ENCODE results near the gene NAT10.

NAT10 gene

DNA sequence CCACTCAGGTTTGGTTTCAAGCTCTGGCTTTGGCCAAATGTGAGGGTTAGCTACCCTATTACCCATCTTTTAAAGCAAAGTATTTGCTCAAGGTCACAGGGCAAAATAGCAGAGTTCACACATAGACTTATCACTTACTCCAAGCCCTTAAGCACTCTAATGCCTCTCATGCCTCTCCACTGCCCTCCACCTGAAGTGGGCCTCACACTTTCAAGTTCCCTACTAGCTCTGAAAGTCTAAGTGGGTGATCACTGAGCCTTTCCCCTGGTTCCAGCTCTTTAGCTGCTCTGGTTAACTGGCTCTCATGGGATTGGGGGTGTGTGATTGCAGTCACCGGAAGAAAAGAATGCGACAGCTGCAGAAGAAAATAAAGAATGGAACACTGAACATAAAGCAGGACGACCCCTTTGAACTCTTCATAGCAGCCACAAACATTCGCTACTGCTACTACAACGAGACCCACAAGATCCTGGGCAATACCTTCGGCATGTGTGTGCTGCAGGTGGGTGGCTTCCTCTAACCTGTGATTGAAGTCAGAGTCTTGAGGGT is 6.4 kb downstream of the NAT10 start:
- DNase-seq: no peak

DNA sequence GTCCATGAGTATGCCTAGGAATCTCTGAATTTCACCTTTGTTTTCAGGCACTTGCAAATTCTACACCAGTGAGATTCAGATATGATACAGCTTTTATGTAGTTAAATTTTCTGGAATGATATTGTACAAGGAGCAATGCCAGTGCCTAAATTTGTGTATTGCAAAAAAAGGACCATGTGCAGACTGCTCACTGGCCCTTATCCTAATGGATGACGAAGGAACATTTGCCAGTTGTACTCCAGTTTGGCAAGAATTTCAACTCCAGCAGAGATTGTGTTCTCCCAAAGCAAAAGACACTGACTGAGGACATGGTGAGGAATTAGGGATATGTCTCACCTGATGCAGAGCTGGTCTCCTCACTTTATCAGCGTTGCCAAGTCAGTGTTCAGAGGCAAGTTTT is 8.6 kb downstream of the NAT10 start:
- no peak for DNase-seq

DNA sequence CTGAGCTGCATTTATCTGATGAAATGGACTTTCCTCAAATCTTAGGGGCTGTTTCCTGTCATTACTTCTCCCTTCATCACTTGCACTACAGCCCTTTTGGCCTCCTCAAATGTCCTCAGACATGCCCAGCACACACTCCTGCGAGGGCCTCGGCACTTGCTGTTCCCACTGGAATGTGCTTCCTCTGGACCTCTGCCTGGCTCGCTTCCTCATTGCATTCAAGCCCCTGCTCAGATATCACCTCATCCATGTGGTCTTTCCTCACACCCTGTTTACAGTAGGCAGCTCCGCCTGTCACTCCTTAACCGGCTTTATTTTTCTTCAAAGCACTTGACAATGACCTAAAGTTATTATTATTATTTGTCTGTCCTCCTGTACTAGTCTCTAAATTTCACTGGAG is 9.0 kb downstream of the NAT10 start:
- DNase-seq: no peak

DNA sequence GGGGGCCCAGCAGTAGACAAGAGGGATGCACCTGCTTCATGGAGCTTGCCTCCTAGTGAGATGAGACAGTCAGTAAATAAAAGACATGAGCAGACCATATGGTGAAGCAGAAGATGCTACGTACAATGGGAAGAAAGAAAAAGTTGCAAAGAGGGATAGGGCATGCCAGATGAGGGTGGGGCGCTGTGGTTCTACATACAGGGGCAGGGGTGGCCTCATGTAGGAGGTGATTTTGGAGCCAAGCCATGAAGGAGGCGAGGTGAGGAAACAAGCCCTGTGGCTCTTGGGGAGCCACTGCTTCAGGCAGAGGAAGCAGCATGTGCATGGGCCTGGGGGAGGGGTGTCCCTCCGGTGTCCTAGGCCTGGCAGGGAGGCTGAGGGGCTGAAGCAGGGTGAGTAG is 15.2 kb downstream of the NAT10 start:
- DNase-seq: no peak

DNA sequence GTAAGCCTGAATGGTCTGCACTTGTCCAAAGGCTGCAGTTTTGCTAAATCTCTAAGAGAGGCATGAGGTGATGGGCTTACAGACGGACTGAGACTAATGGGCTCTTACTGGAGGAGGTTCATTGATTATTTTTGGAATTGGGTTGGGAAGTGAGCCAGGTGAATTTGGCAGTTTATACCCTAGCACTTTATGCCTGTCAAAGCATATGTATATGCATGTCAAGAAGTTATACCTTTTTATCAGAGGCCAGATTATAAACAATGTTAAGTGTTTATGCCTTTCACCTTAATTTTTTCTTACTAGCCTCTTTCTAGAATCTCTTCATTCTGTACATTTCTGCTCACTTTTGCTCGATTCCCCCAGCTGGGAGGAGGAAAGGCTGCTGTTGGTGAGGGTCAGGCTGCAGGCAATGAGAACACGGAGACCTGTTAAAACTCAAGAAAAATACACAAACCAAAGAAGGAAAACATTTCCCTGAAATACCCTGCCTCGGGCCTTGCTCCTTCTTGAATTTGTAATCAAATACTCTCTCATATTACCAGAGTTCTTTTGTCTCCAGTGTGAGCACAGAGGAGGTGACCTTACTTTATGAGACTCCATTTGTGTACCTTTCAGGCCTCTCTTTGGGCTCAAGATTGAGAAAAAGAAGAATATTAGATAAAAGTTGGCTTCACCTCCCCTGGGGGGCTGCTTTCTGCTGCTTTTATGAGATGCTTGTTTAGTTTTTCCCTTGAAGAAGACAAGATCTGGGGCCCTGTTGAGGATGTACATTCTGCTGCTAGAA is 19.6 kb downstream of the NAT10 start:
- DNase-seq: no peak

DNA sequence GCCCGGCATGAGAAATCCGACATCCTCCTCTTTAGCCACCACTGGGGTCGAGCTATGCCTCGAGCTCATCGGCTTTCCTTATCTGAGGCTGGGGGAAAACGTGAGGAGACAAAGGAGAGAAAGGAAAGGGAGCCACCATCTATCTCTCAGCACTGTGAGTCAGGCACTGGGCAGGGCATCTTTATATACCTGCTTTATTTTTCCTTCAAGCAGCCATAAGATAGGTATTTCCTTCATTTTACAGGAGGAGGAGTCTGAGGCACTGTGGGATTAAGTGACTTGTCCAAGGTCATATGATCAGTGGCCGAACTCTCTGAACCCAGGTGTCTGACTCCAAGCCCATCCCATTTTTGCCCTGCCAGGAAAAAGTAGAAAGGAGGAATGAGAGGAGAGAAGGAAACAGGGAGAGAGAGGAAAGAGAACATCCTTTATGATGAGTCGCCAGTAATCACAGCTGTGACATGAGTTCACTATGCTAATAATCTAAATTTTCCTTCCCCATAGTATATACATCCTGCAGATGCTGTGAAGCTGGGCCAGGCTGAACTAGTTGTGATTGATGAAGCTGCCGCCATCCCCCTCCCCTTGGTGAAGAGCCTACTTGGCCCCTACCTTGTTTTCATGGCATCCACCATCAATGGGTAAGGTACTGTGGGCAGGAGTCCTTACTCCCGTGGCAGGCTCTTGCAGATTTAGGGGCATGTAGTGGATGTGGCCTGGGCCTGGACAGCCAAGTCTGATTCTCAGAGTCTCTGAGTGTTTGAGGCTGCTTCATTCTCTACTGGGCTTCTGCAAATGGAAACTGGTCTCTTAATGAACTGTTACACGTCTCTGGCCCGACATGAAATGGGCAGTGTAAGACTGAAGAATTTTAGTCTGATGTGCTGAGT is 21.8 kb downstream of the NAT10 start:
- DNase-seq: no peak

DNA sequence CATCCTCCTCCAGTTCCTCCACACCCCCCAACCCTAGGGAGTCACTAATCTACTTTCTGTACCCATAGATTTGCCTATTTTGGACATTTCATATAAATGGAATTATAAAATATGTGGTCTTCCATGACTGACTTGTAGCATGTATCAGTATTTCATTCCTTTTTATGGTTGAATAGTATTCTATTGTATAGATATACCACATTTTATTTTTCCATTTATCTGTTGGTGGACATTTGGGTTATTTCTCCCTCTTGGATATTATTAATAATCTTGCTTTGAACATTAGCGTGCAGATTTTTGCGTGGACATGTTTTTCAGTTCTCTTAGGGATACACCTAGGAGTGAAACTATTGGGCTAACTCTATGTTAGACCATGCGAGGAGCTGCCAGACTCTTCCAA is 23.4 kb downstream of the NAT10 start:
- DNase-seq: no peak

DNA sequence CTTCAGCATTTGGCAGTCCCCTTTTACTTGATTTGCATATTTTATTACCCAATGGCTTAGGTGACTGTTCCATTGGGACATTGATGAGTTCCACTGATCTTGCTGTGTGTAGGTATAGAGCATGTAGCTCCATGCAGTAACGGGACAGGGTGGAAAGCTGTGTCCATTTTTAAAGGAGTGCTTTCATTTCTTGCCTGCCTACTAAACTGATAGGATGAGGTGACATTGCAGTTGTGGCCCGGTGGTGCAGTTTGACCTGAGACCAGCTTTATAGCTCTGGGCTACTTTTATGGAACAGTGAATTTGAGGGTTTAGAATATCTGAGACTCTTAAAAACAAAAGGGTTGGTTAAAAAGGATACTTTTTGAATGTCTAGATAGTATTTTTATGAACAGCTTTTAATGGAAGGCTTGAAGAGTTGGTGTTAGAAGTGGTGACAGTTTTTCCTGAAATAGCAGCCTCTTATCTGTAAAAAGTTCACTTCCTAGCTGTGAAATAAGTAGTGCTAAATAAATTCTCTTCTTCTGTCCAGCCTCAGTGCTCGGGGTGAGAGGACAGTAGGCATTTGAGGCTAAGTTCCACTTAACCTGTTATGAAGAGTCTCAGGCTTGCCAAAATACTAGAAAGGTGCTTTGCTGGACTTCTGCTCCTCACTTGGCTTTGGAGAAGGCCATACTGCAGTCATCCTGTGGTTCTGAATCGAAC is 27.0 kb downstream of the NAT10 start:
- no peak for DNase-seq

DNA sequence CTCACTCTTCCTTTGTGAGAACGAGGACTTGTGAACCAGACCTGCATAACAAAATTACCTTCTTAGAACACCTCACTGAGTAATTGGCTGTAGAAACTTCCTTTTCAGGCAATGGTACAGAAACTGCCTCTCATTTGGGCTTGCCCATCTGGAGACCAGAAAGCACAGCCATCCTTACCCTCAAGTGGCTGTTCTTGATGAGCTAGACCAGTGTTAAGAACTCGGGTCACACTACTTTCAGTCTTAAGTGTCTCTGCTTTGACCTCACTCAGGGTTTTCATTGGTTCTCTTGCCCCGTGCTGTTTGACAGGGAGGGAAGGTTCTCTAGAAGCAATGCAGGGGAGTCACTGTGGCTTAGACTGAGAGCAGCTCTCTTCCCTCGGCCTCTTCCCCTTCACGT is 29.3 kb downstream of the NAT10 start:
- DNase-seq: no peak

DNA sequence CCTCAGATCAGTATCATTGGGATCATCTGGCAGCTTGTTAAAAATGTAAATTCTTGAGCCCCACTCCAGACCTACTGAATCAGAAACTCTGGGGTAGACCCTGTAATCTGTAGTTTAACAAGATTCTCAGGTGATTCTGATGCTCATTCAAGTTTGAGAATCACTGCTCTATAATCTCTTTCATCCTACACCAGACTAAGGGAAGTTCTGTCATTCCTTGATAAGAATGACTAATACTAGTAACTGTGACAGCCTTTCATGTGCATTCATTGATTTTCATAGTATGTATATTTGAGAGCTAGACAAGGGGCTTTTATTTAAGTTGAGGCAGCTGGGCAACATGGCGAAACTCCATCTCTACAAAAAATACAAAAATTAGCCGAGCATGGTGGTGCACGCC is 30.0 kb downstream of the NAT10 start:
- DNase-seq: no peak

DNA sequence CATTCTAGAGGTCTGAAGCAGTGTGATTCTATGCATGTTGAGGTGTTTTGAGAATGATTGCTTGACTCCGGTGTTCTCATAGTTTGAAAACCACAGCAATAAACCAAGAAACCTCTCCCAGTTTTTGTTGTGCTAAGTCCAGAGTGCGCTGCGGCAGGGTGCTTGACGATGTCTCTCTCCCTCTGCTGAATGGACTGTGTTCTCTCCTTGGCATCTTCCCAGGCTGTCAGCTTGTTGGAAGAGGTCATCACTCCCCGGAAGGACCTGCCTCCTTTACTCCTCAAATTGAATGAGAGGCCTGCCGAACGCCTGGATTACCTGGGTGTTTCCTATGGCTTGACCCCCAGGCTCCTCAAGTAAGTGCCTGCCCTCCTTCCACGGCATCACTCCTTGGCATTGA is 31.0 kb downstream of the NAT10 start:
- DNase-seq: no peak

DNA sequence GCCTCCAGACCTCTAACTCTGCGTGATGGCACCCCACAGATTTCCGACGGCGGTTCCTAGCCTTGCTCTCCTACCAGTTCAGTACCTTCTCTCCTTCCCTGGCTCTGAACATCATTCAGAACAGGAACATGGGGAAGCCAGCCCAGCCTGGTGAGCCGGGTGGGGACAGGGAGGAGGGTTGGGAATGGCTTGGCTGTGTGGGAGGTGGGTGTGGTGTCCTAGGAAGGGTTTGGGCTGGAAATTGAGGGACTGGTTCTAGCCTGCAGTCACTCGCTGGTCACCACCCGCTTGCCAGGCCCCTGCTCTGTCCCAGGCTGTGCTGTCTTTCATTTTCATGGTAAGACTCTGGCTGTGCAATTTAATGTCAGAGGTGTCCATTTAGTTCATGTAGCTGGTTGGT is 33.9 kb downstream of the NAT10 start:
- DNase-seq: no peak

DNA sequence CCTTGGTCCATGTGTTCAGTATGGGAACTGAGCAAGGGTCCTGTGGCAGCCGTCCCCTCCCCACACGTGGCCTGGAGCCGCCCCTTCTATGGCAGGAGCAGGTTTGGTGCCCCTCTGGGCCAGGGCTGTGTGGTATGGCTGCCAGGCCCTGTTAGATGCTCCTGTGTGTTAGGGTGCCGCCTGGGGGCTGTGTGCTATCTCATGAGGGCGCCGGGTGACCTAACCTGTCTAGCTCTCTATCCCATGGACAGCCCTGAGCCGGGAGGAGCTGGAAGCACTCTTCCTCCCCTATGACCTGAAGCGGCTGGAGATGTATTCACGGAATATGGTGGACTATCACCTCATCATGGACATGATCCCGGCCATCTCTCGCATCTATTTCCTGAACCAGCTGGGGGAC is 34.7 kb downstream of the NAT10 start:
- DNase-seq: no peak

DNA sequence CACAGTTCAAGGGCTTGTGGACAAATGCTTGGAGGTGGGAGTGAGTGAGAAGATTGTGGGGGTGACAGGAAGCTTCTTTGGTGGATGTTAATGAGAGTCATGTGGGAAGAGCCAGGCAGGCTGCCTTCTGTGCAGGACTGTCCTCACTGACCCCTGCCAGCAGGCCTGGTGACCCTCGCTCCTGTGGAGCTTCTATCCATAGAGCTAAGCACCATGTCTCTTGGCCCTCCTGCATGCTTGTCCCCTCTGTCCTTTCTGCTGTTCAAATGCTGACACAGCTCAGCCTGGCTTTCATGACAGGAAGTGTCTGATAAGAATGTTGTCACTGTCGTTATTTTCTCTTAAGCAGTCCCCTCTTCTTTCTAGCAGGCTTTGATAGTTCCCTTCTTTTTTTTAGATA is 37.6 kb downstream of the NAT10 start:
- no peak for DNase-seq

DNA sequence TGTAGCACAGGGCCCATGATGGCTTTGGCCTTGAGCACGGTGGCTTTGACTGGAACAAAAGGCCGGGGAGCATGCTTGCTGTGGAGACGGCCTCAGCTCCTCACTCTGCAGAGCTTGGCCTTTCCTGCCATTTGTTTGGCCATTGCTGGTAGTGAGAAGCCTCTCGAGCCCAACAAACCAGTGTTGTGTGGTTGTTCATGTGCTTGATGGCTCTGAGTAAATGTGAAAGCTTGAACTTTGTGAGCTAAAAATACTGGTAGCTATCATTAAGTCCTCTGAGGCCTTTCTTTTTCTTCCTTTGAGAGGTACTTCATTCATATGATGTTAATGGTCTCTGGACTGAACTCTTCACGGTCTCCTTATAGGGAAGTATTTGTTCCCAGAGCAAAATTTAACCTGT is 39.6 kb downstream of the NAT10 start:
- DNase-seq: no peak

DNA sequence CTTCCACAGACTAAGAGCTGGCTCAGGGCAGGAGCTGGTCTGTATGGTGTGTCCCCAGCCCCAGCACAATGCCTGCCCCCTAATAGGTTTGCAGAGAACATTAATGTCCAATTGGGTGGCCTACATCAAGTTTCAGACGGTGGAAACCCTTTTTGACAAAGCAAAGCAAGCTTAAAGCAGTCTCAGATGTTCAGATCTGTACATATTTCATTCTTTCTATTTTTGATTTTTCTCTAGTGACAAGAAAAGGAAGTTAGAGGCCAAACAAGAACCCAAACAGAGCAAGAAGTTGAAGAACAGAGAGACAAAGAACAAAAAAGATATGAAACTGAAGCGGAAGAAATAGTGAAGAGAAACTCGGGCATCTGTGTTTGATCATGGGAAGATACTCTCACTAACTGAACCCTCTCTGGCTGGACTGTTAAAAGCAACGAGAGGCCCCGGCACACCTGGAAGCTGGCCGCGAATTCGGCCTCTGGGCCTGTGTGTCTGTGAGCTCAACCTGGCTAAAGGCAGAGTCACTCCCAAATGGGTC is 40.5 kb downstream of the NAT10 start:
- DNase-seq: no peak

DNA sequence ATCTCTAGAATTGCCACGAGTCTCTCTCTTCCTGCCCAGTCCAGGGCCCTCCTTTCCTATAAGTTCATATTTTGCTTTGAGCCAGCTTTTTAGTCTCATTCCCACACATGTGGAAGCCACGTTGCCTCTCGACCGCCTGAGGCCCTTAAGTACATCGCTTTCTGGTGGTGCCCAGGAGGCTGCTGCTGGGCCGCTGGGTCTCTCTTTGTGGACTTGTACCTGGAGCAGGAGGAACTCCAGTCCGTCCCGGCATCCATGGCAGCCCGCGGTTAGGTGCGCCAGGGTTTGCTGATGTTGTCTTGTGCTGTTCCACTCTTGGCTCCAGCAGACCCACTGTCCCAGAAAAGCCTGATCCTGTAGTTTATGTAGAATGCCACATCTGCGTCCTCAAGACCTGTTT is 41.0 kb downstream of the NAT10 start:
- no peak for DNase-seq

DNA sequence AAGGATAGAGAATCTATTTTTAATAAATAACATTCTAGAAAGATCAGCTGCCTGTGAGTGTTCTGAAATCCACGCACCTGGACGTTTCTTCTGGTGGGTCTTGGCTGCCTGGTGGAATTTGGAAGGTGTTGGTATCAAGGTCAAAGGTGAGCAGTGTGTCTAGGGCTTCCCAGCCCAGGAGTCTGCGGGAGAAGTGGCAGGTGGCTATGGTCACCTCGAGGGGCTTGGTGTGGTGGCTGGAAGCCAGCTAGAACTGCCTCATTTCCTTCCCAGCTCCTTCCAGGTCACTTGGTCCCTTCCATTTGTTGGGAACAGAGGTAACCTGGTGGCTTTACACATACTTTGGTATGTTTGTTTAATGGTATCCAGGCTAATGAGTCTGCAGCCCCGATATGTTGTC is 41.4 kb downstream of the NAT10 start:
- no peak for DNase-seq

DNA sequence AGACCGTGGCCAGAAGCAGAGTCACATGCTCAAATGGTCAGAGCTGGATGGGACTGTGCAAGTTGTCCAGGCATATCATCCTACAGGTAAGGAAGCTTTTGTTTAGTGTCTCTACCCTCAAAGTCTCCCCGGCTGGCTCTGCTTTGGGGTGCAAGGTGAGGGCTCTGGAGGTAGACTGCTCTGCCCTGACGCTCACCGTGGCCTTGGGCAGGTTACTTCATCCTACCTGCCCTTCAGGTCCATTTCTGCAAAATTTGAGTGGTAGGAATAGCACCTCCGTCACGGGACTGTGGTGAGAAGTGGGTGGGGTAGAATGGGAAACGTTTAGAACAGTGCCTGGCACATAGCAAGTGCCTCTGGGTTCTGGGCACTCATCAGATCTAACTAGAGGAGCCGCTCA is 42.2 kb downstream of the NAT10 start:
- DNase-seq: no peak

DNA sequence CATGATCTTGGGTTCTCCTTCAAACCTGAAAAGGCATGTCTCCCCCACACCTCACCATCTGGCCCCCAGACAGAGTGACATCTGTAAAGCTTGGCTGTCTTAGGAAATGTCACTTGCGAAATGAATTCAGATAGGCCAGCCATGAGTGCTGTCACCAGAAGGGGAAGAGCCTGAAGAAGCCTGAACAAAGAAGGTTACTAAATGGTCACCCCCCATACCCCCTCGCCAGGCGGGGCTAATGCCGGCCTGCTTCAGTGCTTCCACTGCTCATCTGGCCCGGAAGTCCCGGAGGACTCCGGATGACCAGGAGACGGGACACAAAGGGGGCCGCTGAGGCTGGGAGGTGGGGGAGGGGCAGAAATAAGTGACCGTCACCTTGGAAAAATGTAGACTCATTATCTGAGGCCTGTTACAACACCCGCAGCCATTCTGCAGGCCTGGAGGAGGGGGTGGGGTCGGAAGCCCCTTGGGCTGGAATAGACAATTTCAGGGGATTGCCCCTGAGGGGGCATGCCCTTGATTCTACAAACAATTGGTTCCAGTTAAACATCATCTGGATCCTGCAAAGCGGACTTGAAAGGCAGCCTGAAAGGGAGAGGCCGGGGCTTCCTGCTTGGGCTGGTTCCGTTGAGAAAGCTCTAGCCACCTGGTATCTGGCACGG is 43.2 kb downstream of the NAT10 start:
- no peak for DNase-seq

DNA sequence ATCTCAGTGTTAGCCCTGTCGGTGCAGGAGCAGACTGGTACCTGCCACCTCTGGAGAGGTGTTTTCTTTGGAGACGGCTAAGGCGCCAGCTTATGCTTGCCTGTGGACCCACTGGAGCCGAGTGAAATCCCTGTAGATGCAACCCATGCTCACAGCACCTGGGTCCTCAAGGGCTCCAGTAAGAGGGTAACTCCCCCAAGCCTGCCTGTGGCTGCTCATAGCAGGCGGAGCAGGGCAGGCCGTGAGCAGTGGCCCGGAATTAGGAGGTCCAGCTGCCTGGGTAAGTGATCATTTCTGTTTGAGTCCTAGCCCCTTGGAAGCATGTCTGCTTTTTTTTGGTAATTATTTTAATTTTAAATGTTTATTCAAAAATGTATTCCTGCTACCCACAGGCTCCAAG is 43.8 kb downstream of the NAT10 start:
- no peak for DNase-seq

DNA sequence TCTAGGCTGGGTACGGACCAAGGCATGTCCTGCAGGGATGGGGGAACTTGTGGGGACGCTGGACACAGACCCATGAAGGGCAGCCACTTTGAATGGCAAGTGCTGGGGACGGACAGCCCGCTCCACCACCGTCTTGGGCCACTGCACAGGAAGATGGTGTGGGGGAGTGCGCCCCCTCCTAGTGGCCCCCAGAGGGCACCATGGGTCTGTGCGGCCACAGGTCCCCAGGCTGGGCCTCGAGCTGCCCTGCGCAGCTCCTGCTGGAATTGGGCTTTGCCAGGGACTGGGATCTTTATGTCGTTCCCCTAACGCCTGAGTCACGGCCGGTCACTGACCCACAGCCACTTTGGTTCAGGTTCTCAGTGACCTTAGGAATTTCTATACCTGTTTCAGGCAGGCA is 44.4 kb downstream of the NAT10 start:
- no peak for DNase-seq
